WTC11 (cell line): ENCODE results near the gene ANXA9.

Source experiments
- ATF1 ChIP-seq: sonication (generic); formaldehyde crosslinking; IDR thresholded peaks from 2 replicates; pipeline ENCODE4 v1.8.1; 2023; ENCODE audit warnings: mild to moderate bottlenecking, moderate library complexity, missing genetic modification reagents
- CREB1 ChIP-seq: sonication (generic); formaldehyde crosslinking; IDR thresholded peaks from 2 replicates; pipeline ENCODE4 v1.8.0; 2023; ENCODE audit warnings: mild to moderate bottlenecking, missing genetic modification reagents
- NR1H2 ChIP-seq: sonication (generic); formaldehyde crosslinking; IDR thresholded peaks from 2 replicates; pipeline ENCODE4 v1.9.0; 2021; ENCODE audit warnings: mild to moderate bottlenecking, moderate library complexity, missing genetic modification reagents
- ZBTB21 ChIP-seq: sonication (generic); formaldehyde crosslinking; IDR thresholded peaks from 2 replicates; pipeline ENCODE4 v1.8.1; 2023; ENCODE audit warnings: mild to moderate bottlenecking, missing genetic modification reagents, borderline replicate concordance
- ZNF263 ChIP-seq: sonication (generic); formaldehyde crosslinking; IDR thresholded peaks from 2 replicates; pipeline ENCODE4 v1.8.1; 2022; ENCODE audit warnings: low read depth, mild to moderate bottlenecking, moderate library complexity, missing genetic modification reagents
- TF ChIP-seq, protein P1 (sequence below): fragments of 200-600 bp; IDR thresholded peaks from 2 replicates; pipeline ENCODE4 v1.8.0; 2022; ENCODE audit warnings: antibody characterized with exemption
- TF ChIP-seq, protein P2 (sequence below): sonication (generic); formaldehyde crosslinking; IDR thresholded peaks from 2 replicates; pipeline ENCODE4 v1.8.0; 2023; ENCODE audit warnings: missing genetic modification reagents, mild to moderate bottlenecking, borderline replicate concordance

DNA sequence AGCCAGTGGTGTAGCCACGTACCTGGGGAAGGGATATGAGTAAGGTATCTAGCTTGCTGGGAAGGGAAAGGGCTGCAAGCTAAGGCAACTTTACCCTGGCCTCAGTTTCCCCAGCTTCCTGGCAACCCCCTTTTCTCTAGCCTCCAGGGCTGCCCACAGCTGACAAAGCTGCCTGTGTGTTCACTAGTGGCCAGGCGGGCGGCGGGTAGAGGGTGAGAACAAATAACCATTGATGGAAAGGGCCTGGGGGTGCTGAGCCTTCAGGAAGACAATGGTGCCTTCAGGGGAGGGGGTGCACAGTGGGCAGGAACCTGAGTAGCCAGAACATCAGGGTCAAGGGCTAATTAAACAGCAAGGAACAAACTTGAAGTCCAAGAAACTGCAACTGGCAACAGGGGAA is 13.6 kb upstream of the ANXA9 start:
- TF ChIP-seq, protein P1, sequence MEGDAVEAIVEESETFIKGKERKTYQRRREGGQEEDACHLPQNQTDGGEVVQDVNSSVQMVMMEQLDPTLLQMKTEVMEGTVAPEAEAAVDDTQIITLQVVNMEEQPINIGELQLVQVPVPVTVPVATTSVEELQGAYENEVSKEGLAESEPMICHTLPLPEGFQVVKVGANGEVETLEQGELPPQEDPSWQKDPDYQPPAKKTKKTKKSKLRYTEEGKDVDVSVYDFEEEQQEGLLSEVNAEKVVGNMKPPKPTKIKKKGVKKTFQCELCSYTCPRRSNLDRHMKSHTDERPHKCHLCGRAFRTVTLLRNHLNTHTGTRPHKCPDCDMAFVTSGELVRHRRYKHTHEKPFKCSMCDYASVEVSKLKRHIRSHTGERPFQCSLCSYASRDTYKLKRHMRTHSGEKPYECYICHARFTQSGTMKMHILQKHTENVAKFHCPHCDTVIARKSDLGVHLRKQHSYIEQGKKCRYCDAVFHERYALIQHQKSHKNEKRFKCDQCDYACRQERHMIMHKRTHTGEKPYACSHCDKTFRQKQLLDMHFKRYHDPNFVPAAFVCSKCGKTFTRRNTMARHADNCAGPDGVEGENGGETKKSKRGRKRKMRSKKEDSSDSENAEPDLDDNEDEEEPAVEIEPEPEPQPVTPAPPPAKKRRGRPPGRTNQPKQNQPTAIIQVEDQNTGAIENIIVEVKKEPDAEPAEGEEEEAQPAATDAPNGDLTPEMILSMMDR = no peak
- TF ChIP-seq NR1H2 (CRISPR knock-in tag) = no peak
- no peak for TF ChIP-seq ZNF263 (CRISPR knock-in tag)
- TF ChIP-seq ZBTB21 = no peak
- TF ChIP-seq, protein P2, sequence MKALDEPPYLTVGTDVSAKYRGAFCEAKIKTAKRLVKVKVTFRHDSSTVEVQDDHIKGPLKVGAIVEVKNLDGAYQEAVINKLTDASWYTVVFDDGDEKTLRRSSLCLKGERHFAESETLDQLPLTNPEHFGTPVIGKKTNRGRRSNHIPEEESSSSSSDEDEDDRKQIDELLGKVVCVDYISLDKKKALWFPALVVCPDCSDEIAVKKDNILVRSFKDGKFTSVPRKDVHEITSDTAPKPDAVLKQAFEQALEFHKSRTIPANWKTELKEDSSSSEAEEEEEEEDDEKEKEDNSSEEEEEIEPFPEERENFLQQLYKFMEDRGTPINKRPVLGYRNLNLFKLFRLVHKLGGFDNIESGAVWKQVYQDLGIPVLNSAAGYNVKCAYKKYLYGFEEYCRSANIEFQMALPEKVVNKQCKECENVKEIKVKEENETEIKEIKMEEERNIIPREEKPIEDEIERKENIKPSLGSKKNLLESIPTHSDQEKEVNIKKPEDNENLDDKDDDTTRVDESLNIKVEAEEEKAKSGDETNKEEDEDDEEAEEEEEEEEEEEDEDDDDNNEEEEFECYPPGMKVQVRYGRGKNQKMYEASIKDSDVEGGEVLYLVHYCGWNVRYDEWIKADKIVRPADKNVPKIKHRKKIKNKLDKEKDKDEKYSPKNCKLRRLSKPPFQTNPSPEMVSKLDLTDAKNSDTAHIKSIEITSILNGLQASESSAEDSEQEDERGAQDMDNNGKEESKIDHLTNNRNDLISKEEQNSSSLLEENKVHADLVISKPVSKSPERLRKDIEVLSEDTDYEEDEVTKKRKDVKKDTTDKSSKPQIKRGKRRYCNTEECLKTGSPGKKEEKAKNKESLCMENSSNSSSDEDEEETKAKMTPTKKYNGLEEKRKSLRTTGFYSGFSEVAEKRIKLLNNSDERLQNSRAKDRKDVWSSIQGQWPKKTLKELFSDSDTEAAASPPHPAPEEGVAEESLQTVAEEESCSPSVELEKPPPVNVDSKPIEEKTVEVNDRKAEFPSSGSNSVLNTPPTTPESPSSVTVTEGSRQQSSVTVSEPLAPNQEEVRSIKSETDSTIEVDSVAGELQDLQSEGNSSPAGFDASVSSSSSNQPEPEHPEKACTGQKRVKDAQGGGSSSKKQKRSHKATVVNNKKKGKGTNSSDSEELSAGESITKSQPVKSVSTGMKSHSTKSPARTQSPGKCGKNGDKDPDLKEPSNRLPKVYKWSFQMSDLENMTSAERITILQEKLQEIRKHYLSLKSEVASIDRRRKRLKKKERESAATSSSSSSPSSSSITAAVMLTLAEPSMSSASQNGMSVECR (CRISPR knock-in tag) = no peak
- TF ChIP-seq ATF1 (CRISPR knock-in tag) = no peak
- no peak for TF ChIP-seq CREB1
